GM21528 (cell line): ENCODE results near the gene BPTF.
"Not testable (repeated sequence)": the region's sequence is repeated elsewhere in the genome, so short reads cannot be mapped to it uniquely, and the experiment has no call there.

Source experiments
- ATAC-seq: cut with Tn5 transposase; IDR thresholded peaks from one replicate; pipeline ENCODE4 v1.9.1; 2021; ENCODE audit warnings: mild to moderate bottlenecking, moderate library complexity; ENCODE audit not compliant: unreplicated experiment, low FRiP score

BPTF gene

DNA sequence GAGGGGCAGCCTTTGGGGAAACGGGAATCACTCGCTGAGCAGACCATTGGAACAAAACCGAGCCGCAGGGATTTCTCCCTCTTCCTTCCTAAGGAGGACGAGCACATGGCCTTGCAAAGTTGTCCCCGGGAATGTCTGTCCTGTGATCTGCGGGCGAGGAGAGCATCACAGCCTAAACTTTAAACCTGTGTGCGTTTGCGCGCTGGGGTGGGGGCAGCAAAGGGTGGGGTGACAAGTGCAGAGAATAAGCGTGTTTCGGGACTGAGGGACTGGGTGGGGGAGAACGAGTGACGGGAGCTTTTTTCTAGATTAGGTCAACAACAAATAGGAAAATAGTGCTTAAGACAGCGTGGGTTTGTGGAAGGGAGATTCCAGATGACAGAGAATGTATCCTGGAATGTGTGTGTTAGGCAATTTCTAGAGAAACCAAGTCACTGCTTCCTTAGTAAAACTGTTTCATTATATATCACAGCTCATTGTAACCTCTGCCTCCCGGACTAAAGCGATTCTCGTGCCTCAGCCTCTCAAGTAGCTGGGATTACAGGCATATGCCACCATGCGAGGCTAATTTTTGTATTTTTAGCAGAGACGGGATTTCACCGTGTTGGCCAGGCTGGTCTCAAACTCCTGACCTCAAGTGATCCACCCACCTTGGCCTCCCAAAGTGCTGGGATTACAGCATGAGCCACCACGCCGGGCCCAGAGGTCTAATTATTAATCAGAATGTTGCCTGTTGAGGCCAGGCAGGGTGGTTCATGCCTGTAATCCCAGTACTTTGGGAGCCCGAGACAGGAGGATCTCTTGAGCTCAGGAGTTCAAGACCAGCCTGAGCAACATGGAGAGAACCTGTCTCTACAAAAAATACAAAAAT, 171.2 kb downstream of the BPTF start, which contains the start of gene C17orf58:
C17orf58 (minus strand) TSS at position 169 of the 871 bp plus-strand sequence. CDS start 271 bp downstream, outside the sequence.
- not testable (repeated sequence) for ATAC-seq

DNA sequence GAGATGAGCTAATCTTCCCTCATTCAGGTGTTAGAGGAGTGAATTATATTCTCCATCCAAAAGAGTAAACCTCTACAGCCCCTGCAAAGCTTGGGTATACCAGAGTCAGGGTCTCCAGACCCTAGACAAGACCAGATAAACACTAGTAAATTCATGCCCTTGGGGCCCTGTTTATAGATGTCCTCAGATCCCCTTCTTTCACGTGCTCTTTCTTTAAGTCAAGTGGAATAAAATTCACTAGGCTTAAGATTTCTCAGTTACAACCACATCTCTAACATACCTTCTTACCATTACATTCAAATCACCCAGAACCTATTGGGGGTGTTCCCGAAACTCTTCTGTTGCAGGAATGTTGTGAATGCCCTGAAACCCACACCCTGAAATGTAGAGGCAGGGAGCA, 173.2 kb downstream of the BPTF start:
- no peak for ATAC-seq

DNA sequence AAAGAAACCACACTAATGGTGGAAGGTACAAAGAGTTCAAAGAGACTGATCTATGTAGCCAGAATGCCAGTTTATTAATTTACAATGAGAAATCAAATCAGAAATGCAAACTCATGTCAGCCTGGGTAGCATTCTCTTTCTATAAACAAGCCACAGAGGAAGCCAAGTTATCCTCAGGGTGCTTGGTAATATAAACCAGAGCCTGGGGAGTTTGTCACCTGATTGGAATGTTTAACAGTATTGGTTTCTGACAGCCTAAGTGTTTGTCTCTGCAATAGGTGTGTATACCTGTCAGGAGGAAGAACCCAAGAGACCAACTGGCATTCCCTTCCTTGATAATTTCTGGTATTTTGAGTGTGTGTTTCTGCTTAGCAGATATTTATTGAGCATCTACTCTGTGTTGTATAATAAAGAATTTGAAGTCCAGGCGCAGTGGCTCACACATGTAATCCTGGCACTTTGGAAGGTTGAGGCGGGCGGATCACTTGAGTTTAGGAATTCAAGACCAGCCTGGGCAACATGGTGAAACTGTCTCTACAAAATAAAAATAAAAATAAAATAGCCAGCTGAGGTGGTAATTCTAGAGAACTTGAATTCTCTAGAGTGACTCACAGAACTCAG, 174.1 kb downstream of the BPTF start:
- no peak for ATAC-seq

DNA sequence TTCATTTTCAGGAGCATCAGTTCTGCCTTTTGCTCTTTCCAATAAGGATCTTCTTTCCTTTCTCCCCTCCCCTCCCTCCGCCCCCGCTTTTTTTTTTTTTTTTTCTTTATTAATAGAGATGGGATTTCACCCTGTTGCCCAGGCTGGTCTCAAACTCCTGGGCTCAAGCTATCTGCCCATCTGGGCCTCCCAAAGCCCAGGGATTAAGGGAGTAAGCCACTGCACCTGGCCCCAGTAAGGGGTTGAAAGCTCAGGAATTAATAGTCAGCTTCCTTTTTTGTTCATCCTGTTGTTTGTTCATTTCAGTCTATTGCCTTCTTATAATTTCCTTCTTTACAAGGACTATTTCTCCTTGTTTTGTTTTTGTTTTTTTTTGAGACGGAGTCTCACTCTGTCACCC, 178.9 kb downstream of the BPTF start:
- no peak for ATAC-seq

DNA sequence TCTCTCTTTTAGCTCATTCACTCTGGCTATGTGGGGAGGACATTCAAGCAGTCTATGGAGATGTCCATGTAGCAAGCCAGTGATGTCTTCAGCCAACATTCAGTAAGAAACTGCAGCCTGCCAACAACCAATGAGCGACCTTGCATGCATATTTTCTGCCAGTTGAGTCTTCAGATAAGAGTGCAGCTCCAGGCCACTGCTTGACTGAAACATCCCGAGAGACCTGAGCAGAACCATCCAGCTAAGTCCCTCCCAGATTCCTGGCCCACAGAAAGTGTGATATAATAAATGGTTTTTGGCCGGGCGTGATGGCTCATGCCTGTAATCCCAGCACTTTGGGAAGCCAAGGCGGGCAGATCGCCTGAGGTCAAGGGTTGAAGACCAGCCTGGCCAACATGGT, 181.5 kb downstream of the BPTF start:
- ATAC-seq: no peak

DNA sequence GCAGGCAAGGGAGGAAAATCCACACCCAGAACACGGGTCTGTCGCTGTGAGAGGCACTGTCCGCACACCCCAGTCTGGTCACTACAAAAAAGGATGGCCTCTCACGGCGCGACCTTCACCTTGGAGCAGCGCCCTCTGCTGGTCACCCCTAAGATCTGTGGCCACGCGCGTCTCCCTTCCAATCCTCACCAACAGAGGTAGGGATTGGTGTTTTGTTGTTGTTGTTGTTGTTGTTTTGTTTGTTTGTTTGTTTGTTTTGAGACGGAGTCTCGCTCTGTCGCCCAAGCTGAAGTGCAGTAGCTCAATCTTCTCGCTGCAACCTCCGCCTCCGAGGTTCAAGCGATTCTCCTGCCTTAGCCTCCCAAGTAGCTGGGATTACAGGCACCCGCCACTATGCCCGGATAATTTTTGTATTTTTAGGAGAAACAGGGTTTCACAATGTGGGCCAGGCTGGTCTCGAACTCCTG, 185.9 kb downstream of the BPTF start:
- peak; percentile 74 for ATAC-seq

DNA sequence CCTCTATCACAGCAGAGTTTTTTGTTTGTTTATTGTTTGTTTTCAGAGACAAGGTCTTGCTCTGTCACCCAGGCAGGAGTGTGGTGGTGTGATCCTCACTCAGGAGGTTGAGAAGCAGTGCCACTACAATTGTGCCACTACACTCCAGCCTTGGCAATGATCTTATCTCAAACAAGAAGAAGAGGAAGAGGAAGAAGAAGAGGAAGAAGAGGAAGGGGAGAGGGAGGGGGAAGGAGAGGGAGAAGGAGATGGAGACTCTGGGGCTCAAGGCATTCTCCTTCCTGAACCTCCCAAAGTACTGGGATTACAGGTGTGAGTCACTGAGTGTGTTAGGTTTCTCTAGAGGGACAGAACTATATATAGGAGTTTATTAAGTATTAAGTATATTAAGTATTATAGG, 188.1 kb downstream of the BPTF start:
- ATAC-seq: no peak

DNA sequence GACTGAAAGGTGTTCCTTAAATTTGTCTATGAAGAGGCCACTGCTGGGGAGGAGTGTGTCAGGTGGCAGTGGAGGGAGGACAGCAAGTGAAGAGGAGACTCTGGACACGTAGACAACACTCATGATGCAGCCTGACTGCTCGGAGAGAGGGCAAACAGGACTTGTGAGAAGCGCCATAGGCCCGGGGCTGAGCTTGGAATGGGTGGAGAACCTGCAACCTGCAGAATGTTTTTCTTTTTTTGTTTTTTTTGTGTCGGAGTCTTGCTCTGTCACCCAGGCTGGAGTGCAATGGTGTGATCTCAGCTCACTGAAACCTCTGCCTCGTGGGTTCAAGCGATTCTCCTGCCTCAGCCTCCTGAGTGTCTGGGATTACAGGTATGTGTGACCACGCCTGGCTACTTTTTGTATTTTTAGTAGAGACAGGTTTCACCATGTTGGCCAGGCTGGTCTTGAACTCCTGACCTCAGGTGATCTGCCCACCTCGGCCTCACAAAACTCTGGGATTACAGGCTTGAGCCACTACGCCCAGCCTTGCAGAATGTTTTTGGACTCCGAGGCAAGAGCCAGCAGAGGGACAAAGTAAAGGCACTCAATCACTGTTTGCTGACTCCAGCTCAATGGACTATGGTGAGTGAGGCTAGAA, 189.9 kb downstream of the BPTF start:
- ATAC-seq: no peak

DNA sequence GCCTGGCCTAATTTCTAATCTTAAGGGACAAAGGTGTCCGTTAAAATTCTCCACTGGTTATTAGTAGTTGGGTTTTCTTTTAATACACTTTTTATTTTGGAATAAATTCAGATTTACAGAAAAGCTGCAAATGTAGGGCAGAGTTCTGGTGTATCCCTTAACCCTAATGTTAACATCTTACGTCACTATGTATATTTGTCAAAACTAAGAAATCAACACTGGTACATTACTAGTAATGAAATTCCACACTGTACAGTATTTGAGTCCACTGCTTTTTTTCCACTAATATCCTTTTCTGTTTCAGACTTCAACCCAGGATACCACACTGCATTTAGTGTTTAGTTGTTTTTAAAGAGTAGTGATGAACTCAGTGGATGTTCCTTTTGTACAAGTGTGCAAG, 191.5 kb downstream of the BPTF start:
- no peak for ATAC-seq

DNA sequence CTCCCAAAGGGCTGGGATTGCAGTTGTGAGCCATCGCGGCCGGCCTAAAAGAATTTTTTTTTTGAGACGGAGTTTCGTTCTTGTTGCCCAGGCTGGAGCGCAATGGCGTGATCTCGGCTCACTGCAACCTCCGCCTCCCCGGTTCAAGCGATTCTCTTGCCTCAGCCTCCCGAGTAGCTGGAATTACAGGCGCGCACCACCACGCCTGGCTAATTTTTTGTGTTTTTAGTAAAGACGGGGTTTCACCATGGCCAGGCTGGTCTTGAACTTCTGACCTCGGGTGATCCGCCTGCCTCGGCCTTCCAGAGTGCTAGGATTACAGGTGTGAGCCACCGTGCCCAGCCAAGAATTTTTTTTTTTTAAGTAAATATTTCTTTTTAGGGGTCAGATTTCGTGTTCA, 193.2 kb downstream of the BPTF start:
- ATAC-seq: not testable (repeated sequence)

DNA sequence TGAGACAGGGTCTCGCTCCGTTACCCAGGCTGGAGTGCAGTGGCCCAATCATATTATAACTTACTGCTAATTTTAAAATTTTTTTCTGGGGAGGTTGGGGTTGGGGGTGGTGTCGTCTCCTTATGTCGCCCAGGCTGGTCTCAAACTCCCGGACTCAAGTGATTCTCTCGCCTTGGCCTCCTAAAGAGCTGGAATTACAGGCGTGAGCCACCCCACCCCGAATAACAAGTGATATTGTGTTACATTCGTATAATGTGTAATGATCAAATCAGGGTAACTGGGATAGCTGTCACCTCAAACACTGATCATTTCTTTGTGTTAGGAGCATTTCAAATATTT, 194.0 kb downstream of the BPTF start:
- no peak for ATAC-seq

DNA sequence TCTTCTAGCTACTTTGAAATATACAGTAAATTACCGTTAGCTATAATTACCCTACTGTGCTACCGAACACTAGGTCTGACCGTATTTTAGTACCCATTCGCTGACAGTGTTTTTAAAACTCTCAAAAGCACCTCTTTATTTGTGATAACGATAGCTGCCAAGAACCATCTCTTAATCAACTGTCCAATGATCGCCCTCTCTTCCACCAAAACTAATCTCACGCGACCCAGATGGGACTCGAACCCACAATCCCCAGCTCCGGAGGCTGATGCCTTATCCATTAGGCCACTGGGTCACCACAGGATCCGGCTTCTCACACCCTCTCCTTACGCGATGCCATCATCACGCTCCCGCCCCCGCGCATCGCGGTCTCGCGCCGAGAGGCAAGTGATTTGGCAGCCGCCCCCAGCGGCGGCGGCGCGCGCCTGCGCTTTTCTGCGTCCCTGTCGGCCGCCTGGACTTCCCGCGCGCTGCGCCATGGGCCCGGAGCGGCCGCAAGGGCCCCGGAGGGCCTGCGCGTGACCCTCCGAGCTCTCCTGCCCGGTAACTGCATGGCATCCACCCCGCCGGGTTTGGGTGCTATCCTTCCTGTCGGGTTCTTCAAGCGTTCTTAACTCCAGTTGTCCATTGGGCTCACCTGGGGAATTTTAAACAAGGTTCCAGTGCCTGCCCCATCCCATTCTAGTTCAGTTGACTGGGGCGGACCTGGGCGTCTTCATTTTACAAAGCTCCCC, 194.5 kb downstream of the BPTF start:
- ATAC-seq: peak; percentile 90

DNA sequence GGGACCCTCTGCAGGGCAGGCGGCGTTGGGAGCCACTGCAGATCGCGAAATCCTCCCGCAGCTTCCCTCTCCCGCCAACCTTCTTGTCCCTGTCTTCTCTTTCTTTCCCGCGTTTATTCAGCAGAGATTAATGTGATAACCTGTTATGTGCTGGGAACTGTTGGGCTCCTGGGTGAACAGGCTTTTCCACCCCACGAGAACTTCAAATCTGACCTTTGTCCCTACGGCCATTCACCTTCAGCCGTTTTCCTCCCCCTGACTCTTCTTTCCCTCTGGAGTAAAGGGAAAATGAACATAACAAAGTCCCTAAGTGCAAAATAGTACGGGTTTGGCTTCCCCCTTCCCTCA, 195.1 kb downstream of the BPTF start:
- no peak for ATAC-seq

DNA sequence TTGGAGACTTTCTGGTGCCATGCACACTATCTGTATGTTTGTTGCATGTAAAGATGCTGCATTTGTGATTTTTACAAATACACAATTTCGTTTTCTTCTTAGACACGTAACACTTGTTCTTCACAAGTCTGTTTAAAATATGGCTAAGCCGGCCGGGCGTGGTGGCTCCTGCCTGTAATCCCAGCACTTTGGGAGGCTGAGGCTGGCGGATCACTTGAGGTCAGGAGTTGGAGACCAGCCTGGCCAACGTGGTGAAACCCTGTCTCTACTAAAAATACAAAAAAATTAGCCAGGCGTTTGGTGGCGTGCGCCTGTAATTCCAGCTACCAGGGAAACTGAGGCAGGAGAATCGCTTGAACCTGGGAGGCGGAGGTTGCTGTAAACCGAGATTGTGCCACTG, 195.5 kb downstream of the BPTF start:
- ATAC-seq: not testable (repeated sequence)

DNA sequence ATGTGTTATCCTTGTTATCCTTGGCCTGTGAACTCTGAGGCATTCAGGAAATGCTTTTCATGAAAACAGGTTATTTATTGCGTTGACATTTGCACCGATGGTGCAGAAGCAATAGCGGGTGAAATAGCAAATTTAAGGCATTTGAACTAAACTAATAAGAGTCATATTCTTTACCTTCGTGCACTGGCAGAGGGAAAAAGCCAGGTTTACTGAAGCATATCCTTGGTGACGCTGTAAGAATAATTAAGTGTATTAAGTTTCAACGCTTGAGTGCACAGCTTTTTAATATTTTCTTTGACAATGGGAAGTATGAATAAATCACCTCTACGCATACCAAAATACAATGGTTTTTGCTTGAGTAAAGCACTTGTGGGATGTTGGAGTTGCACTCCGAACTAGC, 196.7 kb downstream of the BPTF start:
- no peak for ATAC-seq

DNA sequence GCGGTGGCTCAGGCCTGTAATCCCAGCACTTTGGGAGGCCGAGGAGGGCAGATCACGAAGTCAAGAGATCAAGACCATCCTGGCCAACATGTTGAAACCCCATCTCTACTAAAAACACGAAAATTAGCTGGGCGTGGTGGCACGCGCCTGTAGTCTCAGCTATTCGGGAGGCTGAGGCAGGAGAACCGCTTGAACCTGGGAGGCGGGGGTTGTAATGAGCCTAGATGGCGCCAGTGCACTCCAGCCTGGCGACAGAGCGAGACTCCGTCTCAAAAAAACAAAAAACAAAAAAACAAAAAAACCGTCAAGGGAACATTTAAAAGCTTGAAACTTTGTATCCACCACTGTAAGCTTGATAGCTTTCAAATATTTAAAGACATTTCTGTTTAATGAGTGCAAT, 197.2 kb downstream of the BPTF start:
- ATAC-seq: not testable (repeated sequence)

DNA sequence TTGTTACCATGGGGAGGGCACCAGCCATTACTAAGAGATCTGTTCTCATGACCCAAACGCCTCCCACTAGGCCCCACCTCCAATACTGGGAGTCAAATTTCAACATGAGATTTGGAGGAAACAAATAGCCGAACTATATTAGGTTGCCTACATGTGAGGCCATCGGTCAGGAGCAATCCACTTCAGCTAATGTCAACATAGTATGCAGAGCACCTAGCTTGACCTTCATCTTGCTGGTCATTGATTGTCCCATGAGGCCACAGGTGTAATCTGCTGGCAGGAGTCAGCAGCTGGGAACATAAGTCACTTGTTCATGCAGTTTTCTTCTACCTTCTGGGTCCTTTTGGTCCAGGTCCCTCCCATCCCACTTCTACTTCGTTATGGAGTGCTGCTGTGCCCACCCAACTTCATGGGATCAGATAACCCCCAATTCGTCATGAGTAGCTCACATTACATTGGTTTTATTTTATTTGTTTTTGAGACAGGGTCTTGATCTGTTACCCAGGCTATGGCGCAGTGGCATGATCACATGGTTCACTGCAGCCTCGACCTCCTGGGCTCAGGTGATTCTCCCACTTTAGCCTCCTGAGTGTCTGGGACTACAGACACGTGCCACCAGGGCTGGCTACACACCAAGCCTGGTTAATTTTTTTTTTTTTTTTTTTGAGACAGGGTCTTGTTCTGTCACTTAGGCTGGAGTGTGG, 204.4 kb downstream of the BPTF start:
- ATAC-seq: no peak
